Suprapubic skin (tissue), 4 donors: Measurements from ENCODE around the gene SLC25A20. TPM values are rescaled to one million over a fixed set of nuclear protein-coding genes. Genes with fewer than 3 reads are reported as not detected.

Experiments used
- DNase-seq, 2 donors: peaks; one replicate each; pipeline ENCODE4 v3.0.0-alpha.2; 2019; ENCODE audit warnings: low spot score in 2 of 2
- H3K27ac ChIP-seq: fragments of 200-600 bp; sonication (generic); one replicate; pipeline ENCODE4 v1.5.1; 2019
- H3K27me3 ChIP-seq: fragments of 200-600 bp; sonication (generic); one replicate; pipeline ENCODE4 v1.5.1; 2019
- H3K36me3 ChIP-seq: fragments of 200-600 bp; sonication (generic); one replicate; pipeline ENCODE4 v1.5.1; 2019
- H3K4me1 ChIP-seq: fragments of 200-600 bp; sonication (generic); one replicate; pipeline ENCODE4 v1.5.1; 2019
- H3K4me3 ChIP-seq: fragments of 200-600 bp; sonication (generic); one replicate; pipeline ENCODE4 v1.5.1; 2019; ENCODE audit warnings: mild to moderate bottlenecking
- H3K9me3 ChIP-seq: fragments of 200-600 bp; sonication (generic); one replicate; pipeline ENCODE4 v1.5.1; 2019
- EP300 ChIP-seq: sonication (generic); formaldehyde crosslinking; IDR thresholded peaks from one replicate; pipeline ENCODE4 v1.6.1; 2017; ENCODE audit warnings: antibody characterized with exemption
- POLR2A ChIP-seq, 2 donors: fragments of 450-650 bp; IDR thresholded peaks; one replicate each; pipeline ENCODE4 v1.6.1; 2017; ENCODE audit warnings: antibody characterized with exemption in 2 of 2, mild to moderate bottlenecking in 2 of 2, moderate library complexity in 2 of 2
- POLR2AphosphoS5 ChIP-seq, 3 donors: sonication (generic); formaldehyde crosslinking; IDR thresholded peaks; one replicate each; pipeline ENCODE4 v1.6.1; 2017; ENCODE audit warnings: antibody characterized with exemption in 3 of 3
- WGBS: methylation state at CpG from one replicate; pipeline ENCODE4 v1.1.5; 2018; 5-methylcytosine and 5-hydroxymethylcytosine counted together
- total RNA-seq, 4 donors: library from RNA; depleted of rRNA; stranded (reverse); fragments of >200 nt; gene quantifications; one replicate each; pipeline ENCODE4 v1.1.0, GENCODE V29; 2016
- TF ChIP-seq, protein P1 (sequence below), 2 donors: fragments of 200-600 bp in 1 of 2; fragments of 450-650 bp in 1 of 2; sonication (generic) in 1 of 2; IDR thresholded peaks; one replicate each; pipeline ENCODE4 v1.5.1; 2016 to 2019; ENCODE audit warnings: antibody characterized with exemption in 2 of 2, mild to moderate bottlenecking in 1 of 2, moderate library complexity in 1 of 2

Gene SLC25A20
- total RNA-seq, 4 donors from 2014 or later: 11.3 to 23.7 (median 17.9) TPM

DNA sequence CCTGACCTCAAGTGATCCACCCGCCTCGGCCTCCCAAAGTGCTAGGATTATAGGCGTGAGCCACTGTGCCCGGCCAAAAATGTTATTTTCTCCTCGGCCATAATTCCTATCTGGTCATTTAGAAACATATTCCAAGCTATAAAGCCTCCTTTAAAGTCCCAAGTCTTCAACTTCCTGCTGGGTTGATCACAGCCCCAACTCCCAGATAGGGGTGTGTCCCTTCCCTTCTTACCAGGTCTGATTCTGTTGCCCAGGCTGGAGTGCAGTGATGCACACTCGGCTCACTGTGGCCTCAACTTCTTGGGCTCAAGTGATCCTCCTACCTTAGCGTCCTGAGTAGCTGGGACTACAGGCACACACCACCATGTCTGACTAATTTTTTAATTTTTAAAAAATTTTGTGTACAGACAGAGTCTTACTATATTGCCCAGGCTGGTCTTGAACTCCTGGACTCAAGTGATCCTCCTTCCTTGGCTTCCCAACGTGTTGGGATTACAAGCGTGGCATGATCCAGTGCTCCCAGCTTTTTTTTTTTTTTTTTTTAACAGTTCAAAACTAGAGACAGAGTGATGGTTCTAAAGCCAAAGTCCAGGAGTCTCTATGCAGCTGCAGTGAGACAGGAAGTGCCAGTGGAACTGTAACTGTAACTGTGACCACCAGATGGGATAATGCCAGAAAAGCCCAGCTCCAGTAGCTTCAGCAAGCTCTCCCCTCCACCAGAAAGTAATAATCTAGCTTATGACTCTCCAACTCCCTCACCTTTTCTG lies 42.8 kb downstream of the SLC25A20 start:
- 88% methylated on average over 9 of the region's 9 CpGs for WGBS
- Histone ChIP-seq H3K4me3 (no peak overlapping the region), H3K4me1 (no peaks in the 10 kb centered on the region), H3K9me3 (no peaks in the 10 kb centered on the region), H3K36me3 (peaks cover 18% of the 10 kb centered on the region), H3K27me3 (no peaks in the 10 kb centered on the region), H3K27ac (no peak overlapping the region)
- TF ChIP-seq POLR2AphosphoS5 (IDR thresholded peaks at IDR 0.05) (no peak), POLR2A (IDR thresholded peaks at IDR 0.05) (no peak), EP300 (no peak)
- TF ChIP-seq, protein P1, sequence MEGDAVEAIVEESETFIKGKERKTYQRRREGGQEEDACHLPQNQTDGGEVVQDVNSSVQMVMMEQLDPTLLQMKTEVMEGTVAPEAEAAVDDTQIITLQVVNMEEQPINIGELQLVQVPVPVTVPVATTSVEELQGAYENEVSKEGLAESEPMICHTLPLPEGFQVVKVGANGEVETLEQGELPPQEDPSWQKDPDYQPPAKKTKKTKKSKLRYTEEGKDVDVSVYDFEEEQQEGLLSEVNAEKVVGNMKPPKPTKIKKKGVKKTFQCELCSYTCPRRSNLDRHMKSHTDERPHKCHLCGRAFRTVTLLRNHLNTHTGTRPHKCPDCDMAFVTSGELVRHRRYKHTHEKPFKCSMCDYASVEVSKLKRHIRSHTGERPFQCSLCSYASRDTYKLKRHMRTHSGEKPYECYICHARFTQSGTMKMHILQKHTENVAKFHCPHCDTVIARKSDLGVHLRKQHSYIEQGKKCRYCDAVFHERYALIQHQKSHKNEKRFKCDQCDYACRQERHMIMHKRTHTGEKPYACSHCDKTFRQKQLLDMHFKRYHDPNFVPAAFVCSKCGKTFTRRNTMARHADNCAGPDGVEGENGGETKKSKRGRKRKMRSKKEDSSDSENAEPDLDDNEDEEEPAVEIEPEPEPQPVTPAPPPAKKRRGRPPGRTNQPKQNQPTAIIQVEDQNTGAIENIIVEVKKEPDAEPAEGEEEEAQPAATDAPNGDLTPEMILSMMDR (IDR thresholded peaks at IDR 0.05): no peak
- peak in 1 of 2 donors; percentile 5 for DNase-seq

- TF ChIP-seq POLR2A (IDR thresholded peaks at IDR 0.05) (no peak), POLR2AphosphoS5 (IDR thresholded peaks at IDR 0.05) (no peak), EP300 (no peak)
- TF ChIP-seq, protein P1 (IDR thresholded peaks at IDR 0.05): no peak
- 89% methylated on average over 5 of the region's 5 CpGs for WGBS
- Histone ChIP-seq H3K36me3 (peaks cover 2% of the 10 kb centered on the region), H3K9me3 (no peaks in the 10 kb centered on the region), H3K27ac (no peak overlapping the region), H3K4me1 (peaks cover 4% of the 10 kb centered on the region), H3K4me3 (no peak overlapping the region), H3K27me3 (no peaks in the 10 kb centered on the region)
- peak in 1 of 2 donors; percentile 19 for DNase-seq
These were observed 46.5 kb downstream of the SLC25A20 start for GRCh38 chr3:48852151-48852550.

- TF ChIP-seq EP300: no peak
- TF ChIP-seq POLR2AphosphoS5 (IDR thresholded peaks at IDR 0.05): no peak
- no peak for TF ChIP-seq POLR2A (IDR thresholded peaks at IDR 0.05)
- TF ChIP-seq, protein P1 (IDR thresholded peaks at IDR 0.05): no peak
- H3K36me3 ChIP-seq: no peaks in the 10 kb centered on the region
- H3K27ac ChIP-seq: no peak overlapping the region
- no peaks in the 10 kb centered on the region for H3K27me3 ChIP-seq
- no peak overlapping the region for H3K4me3 ChIP-seq
- 55% methylated on average over 3 of the region's 3 CpGs for WGBS
- H3K4me1 ChIP-seq: peaks cover 8% of the 10 kb centered on the region
- no peak for DNase-seq
- no peaks in the 10 kb centered on the region for H3K9me3 ChIP-seq
These were observed 47.3 kb downstream of the SLC25A20 start for GRCh38 chr3:48851407-48851806.

DNA sequence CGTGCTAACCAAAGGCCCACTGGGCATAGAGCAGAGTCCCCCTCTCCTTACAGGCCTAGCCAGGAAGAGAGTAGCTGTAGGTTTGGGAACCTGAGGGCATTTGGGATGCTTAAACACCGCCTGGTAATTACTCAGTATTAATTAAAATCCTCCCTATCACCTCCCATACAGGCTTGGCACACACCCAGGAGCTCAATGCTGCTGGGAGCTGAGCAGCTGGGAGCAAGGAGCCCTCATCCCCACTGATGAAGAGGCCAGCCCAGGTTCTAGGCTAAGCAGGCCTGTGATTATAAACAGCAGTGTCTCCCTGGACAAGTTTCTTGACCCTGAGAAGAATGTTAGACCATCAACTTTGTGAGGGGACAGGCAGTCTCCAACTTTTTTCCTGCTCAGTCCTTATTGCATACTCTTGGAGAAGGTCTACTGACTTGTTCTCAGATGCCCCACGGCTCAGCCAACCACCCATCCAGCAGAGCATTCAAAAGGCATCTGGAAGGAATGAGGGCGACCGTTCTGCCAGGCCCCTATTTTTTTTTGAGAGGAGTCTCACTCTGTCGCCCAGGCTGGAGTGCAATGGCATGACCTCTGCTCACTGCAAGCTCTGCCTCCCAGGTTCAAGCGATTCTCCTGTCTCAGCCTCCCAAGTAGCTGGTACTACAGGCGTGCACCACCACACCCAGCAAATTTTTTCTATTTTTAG lies 49.7 kb downstream of the SLC25A20 start:
- Histone ChIP-seq H3K4me1 (peaks cover 23% of the 10 kb centered on the region), H3K36me3 (no peaks in the 10 kb centered on the region), H3K4me3 (no peak overlapping the region), H3K27ac (no peak overlapping the region), H3K9me3 (no peaks in the 10 kb centered on the region), H3K27me3 (no peaks in the 10 kb centered on the region)
- WGBS: 86% methylated on average over 8 of the region's 8 CpGs
- TF ChIP-seq POLR2AphosphoS5 (IDR thresholded peaks at IDR 0.05): no peak
- peak in 1 of 2 donors; percentile 58 for DNase-seq

DNA sequence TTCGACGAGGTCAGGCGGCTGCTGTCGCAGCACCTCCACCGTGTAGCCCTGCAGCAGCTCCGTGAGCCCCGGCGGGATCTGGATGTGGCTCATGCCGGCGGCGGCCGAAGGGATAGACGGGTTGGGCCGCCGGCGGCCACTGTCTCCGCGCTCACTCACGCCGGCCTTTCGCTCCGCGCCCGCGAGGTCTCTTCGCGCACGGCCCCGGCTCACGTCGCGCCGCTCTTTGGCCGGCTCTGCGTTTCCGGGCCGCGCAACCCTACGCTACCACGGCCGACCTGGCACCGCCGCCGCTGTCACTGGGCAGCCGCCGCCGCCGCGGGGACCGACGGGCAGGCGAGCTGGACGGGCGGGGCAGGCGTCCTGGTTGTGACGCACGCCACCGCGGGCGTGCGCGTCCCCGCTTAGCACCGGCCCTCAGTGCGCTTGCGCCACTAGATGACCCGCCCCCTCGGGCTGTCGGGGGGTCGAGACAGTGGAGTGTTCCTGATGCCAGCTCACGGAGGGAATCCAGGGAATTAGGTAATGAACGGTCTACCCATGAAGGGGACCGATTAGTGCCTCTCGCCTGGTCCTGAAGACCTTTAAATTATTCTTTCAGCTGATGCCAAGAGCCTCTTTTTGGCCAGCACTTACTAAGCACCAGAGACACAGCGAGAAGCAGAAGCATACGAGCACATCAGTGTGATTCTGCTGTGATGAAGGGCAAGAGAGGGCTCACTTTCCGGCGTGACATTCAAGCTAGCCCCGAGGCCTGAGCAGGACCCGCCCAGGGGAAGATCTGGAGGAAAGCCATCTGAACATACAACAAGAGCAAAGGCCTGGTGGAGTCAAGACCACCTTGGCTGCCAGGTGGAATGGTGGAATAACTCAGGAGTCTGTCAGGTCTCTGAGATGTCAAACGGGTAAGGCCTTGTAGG lies 50.9 kb downstream of the SLC25A20 start, which contains the start of gene PRKAR2A:
Gene PRKAR2A, minus strand, starts transcription at position 371 of the 920 bp plus-strand sequence. Its CDS starts 278 bp downstream, at position 93.
- 8% methylated on average over 10 of the region's 81 CpGs for WGBS
- Histone ChIP-seq H3K9me3 (no peaks in the 10 kb centered on the region), H3K27me3 (no peaks in the 10 kb centered on the region), H3K4me1 (peaks cover 23% of the 10 kb centered on the region), H3K4me3 (peak within 1 kb of the TSS; percentile 82), H3K27ac (peak within 1 kb of the TSS; percentile 95), H3K36me3 (no peaks in the 10 kb centered on the region)
- TF ChIP-seq POLR2A (IDR thresholded peaks at IDR 0.05): peak; percentile 24 to 75
- TF ChIP-seq, protein P1 (IDR thresholded peaks at IDR 0.05): no peak
- peak; percentile 92 to 94 for DNase-seq
